H1 (cell line): Measurements from ENCODE around the gene CEBPB. TPM values are rescaled to one million over a fixed set of nuclear protein-coding genes. Genes with fewer than 3 reads are reported as not detected.

ENCODE experiments used
- CTCF ChIA-PET: fragments of 300-600 bp; sonication (Branson Sonifier 250); formaldehyde crosslinking; loops from one replicate; lab custom pipeline; 2021; ENCODE audit not compliant: partially characterized antibody; lab: Charles Lee
- POLR2A ChIA-PET: fragments of 300-600 bp; sonication (Branson Sonifier 250); formaldehyde crosslinking; loops from one replicate; lab custom pipeline; 2021; ENCODE audit warnings: inconsistent platforms; ENCODE audit not compliant: partially characterized antibody; lab: Charles Lee
- DNase-seq, 2 experiments: peaks; one replicate each; pipeline versions ENCODE4 v3.0.0 to v3.0.0-alpha.2; 2010 to 2022; ENCODE audit warnings: low spot score in 2 of 2, low read depth in 1 of 2, mixed read lengths in 1 of 2
- FAIRE-seq: peaks from 2 replicates; lab custom pipeline; 2011; peaks lifted over from hg19 to GRCh38; lab: Jason Lieb, UNC
- H2AFZ ChIP-seq: 2 replicates; pipeline ENCODE4 v1.8.1; 2012; ENCODE audit warnings: low read length, inconsistent platforms
- H2AK5ac ChIP-seq: 2 replicates; pipeline ENCODE4 v1.6.1; 2013; ENCODE audit warnings: low read depth, low read length
- H2BK120ac ChIP-seq: replicated peaks from 2 replicates; pipeline ENCODE3; 2013; ENCODE audit warnings: low read depth, low read length, inconsistent platforms
- H2BK12ac ChIP-seq: 2 replicates; pipeline ENCODE4 v1.6.1; 2013; ENCODE audit warnings: low read depth, low read length
- H2BK15ac ChIP-seq: 2 replicates; pipeline ENCODE4 v1.6.1; 2013; ENCODE audit warnings: low read length
- H2BK20ac ChIP-seq: 2 replicates; pipeline ENCODE4 v1.6.1; 2013; ENCODE audit warnings: low read length
- H2BK5ac ChIP-seq: 2 replicates; pipeline ENCODE4 v1.6.1; 2013; ENCODE audit warnings: low read depth, low read length
- H3K14ac ChIP-seq: 2 replicates; pipeline ENCODE4 v1.6.1; 2013; ENCODE audit warnings: inconsistent platforms; ENCODE audit not compliant: insufficient read length
- H3K18ac ChIP-seq: 2 replicates; pipeline ENCODE4 v1.6.1; 2013; ENCODE audit warnings: low read length; ENCODE audit errors: extremely low read depth
- H3K23ac ChIP-seq: 2 replicates; pipeline ENCODE4 v1.6.1; 2013; ENCODE audit warnings: inconsistent platforms; ENCODE audit not compliant: insufficient read length
- H3K23me2 ChIP-seq: 2 replicates; pipeline ENCODE4 v1.6.1; 2013; ENCODE audit warnings: low read depth, low read length
- H3K27ac ChIP-seq: 2 replicates; pipeline ENCODE4 v1.6.1; 2011; ENCODE audit warnings: low read depth, low read length, inconsistent platforms
- H3K27me3 ChIP-seq, 4 experiments: replicated peaks in 1 of 4; 1 replicate in 1 of 4; 2 replicates in 3 of 4; pipeline versions ENCODE4 v1.6.1 to v1.8.1; 2011 to 2013; ENCODE audit warnings: low read length in 3 of 4, mild to moderate bottlenecking in 3 of 4, inconsistent platforms in 2 of 4, mixed read lengths in 2 of 4, moderate library complexity in 1 of 4; ENCODE audit not compliant: control insufficient read depth in 3 of 4, insufficient read depth in 3 of 4; ENCODE audit errors: extremely low read depth in 1 of 4
- H3K36me3 ChIP-seq, 4 experiments: 2 replicates each; pipeline versions ENCODE4 v1.6.1 to v1.8.1; 2011 to 2013; ENCODE audit warnings: mild to moderate bottlenecking in 4 of 4, low read length in 3 of 4, moderate library complexity in 2 of 4, control low read depth in 1 of 4, inconsistent platforms in 1 of 4; ENCODE audit not compliant: insufficient read depth in 4 of 4, control insufficient read depth in 2 of 4
- H3K4ac ChIP-seq: replicated peaks from 2 replicates; pipeline ENCODE3; 2013; ENCODE audit warnings: low read length, low read depth, mixed read lengths, inconsistent platforms; ENCODE audit not compliant: insufficient read length
- H3K4me1 ChIP-seq, 4 experiments: replicated peaks in 1 of 4; 1 replicate in 1 of 4; 2 replicates in 3 of 4; pipeline versions ENCODE4 v1.6.1 to v1.8.1; 2011 to 2013; ENCODE audit warnings: low read length in 3 of 4, inconsistent platforms in 2 of 4, mixed read lengths in 1 of 4; ENCODE audit not compliant: insufficient read depth in 4 of 4, control insufficient read depth in 3 of 4
- H3K4me2 ChIP-seq, 2 experiments: 2 replicates each; pipeline versions ENCODE4 v1.6.1 to v1.8.1; 2011 to 2013; ENCODE audit warnings: low read depth in 2 of 2, low read length in 2 of 2, control low read depth in 1 of 2, inconsistent platforms in 1 of 2, mild to moderate bottlenecking in 1 of 2; ENCODE audit not compliant: insufficient read depth in 1 of 2
- H3K4me3 ChIP-seq, 4 experiments: fragments of 200-600, 300-600 bp in 1 of 4; sonication (generic), shearing (Covaris generic), sonication (Bioruptor Twin) in 1 of 4; 2 replicates each; pipeline versions ENCODE4 v1.5.1 to v1.8.1; 2011 to 2016; ENCODE audit warnings: low read length in 4 of 4, low read depth in 3 of 4, control low read depth in 2 of 4, inconsistent platforms in 2 of 4, mild to moderate bottlenecking in 2 of 4, mixed read lengths in 1 of 4, moderate library complexity in 1 of 4; ENCODE audit not compliant: insufficient read depth in 2 of 4; ENCODE audit errors: extremely low read depth in 1 of 4
- H3K56ac ChIP-seq: replicated peaks from 2 replicates; pipeline ENCODE3; 2013; ENCODE audit warnings: low read depth, mild to moderate bottlenecking, mixed read lengths, low read length, inconsistent platforms; ENCODE audit not compliant: insufficient read length
- H3K79me1 ChIP-seq: 2 replicates; pipeline ENCODE4 v1.6.1; 2013; ENCODE audit warnings: low read depth, low read length, control low read depth
- H3K79me2 ChIP-seq, 2 experiments: 2 replicates each; pipeline versions ENCODE4 v1.6.1 to v1.8.1; 2012 to 2013; ENCODE audit warnings: low read length in 2 of 2, mild to moderate bottlenecking in 2 of 2, inconsistent platforms in 1 of 2; ENCODE audit not compliant: insufficient read depth in 2 of 2, control insufficient read depth in 1 of 2
- H3K9ac ChIP-seq, 4 experiments: replicated peaks in 1 of 4; 1 replicate in 1 of 4; 2 replicates in 3 of 4; pipeline versions ENCODE4 v1.6.1 to v1.8.1; 2011 to 2013; ENCODE audit warnings: low read depth in 3 of 4, low read length in 3 of 4, control low read depth in 2 of 4, mild to moderate bottlenecking in 2 of 4, moderate library complexity in 2 of 4, inconsistent platforms in 1 of 4; ENCODE audit errors: extremely low read depth in 1 of 4
- H3K9me3 ChIP-seq, 2 experiments: 2 replicates each; pipeline versions ENCODE4 v1.6.1 to v1.8.1; 2012 to 2013; ENCODE audit warnings: mild to moderate bottlenecking in 2 of 2, moderate library complexity in 2 of 2, control low read depth in 1 of 2, inconsistent platforms in 1 of 2, low read depth in 1 of 2, low read length in 1 of 2, mixed read lengths in 1 of 2; ENCODE audit not compliant: insufficient read depth in 2 of 2
- H4K20me1 ChIP-seq, 2 experiments: replicated peaks in 1 of 2; 2 replicates each; pipeline versions ENCODE3 to v1.8.1; 2011 to 2013; ENCODE audit warnings: inconsistent platforms in 2 of 2, low read length in 2 of 2, mild to moderate bottlenecking in 1 of 2; ENCODE audit not compliant: insufficient read depth in 2 of 2, control insufficient read depth in 1 of 2
- H4K5ac ChIP-seq: 2 replicates; pipeline ENCODE4 v1.6.1; 2013; ENCODE audit warnings: low read length, low read depth, mixed read lengths, inconsistent platforms; ENCODE audit not compliant: insufficient read length
- H4K8ac ChIP-seq: 2 replicates; pipeline ENCODE4 v1.8.0; 2013; ENCODE audit warnings: mild to moderate bottlenecking, moderate library complexity, low read length, inconsistent platforms; ENCODE audit not compliant: insufficient read depth; ENCODE audit errors: extremely low read depth
- H4K91ac ChIP-seq: replicated peaks from 2 replicates; pipeline ENCODE3; 2013; ENCODE audit warnings: low read length, mixed read lengths, inconsistent platforms; ENCODE audit not compliant: insufficient read length
- BRCA1 ChIP-seq: IDR thresholded peaks from 2 replicates; pipeline ENCODE4 v1.6.1; 2012; ENCODE audit warnings: low read depth, low read length, improper control_type of control experiment
- CBX5 ChIP-seq: fragments of 300-800, 300-1000 bp; sonication (generic); IDR thresholded peaks from 2 replicates; pipeline ENCODE4 v1.7.1; 2016; ENCODE audit warnings: antibody characterized with exemption, low read length, low read depth
- CTBP2 ChIP-seq: IDR thresholded peaks from 2 replicates; pipeline ENCODE4 v1.7.0; 2011; ENCODE audit warnings: borderline replicate concordance, mild to moderate bottlenecking, moderate library complexity, mixed read lengths, low read length; ENCODE audit not compliant: insufficient read depth, insufficient read length
- HDAC6 ChIP-seq: IDR thresholded peaks from one replicate; pipeline ENCODE4 v1.7.1; 2012; ENCODE audit warnings: low read depth, mild to moderate bottlenecking, inconsistent platforms, low read length, moderate library complexity
- POLR2AphosphoS5 ChIP-seq: IDR thresholded peaks from 2 replicates; pipeline ENCODE4 v1.6.1; 2011; ENCODE audit warnings: low read depth, low read length
- RFX5 ChIP-seq: IDR thresholded peaks from 2 replicates; pipeline ENCODE4 v1.6.1; 2011; ENCODE audit warnings: low read depth, low read length, improper control_type of control experiment, borderline replicate concordance
- RXRA ChIP-seq: IDR thresholded peaks from 2 replicates; pipeline ENCODE4 v1.6.1; 2011; ENCODE audit warnings: low read depth, mild to moderate bottlenecking, low read length, moderate library complexity; ENCODE audit not compliant: insufficient read depth
- SAP30 ChIP-seq: fragments of 300-600 bp; sonication (generic); IDR thresholded peaks from 2 replicates; pipeline ENCODE4 v1.7.1; 2012; ENCODE audit warnings: low read length, moderate library complexity, mild to moderate bottlenecking, inconsistent platforms; ENCODE audit not compliant: insufficient read depth, insufficient replicate concordance
- SIX5 ChIP-seq: IDR thresholded peaks from 2 replicates; pipeline ENCODE4 v1.6.1; 2011; ENCODE audit warnings: mild to moderate bottlenecking, low read depth, low read length
- TCF12 ChIP-seq: IDR thresholded peaks from 2 replicates; pipeline ENCODE4 v1.6.1; 2011; ENCODE audit warnings: low read depth, mild to moderate bottlenecking, low read length
- YY1 ChIP-seq: IDR thresholded peaks from 2 replicates; pipeline ENCODE4 v1.6.1; 2011; ENCODE audit warnings: low read depth, mild to moderate bottlenecking, low read length
- WGBS, 2 experiments: shearing (Covaris generic) in 1 of 2; methylation state at CpG; one replicate each; pipeline versions ENCODE4 v1.1.6 to v1.1.7; 2013 to 2015; ENCODE audit warnings: low lambda C conversion rate in 2 of 2, mixed read lengths in 2 of 2, inconsistent platforms in 1 of 2, low coverage in 1 of 2, missing lambda C conversion rate in 1 of 2; ENCODE audit not compliant: insufficient replicate concordance in 2 of 2, insufficient coverage in 1 of 2, insufficient read length in 1 of 2; ENCODE audit errors: extremely low coverage in 1 of 2, missing lambda C conversion rate in 1 of 2; 5-methylcytosine and 5-hydroxymethylcytosine counted together
- polyA plus RNA-seq, 7 experiments: library from polyadenylated mRNA; depleted of rRNA in 3 of 7; stranded (reverse) in 5 of 7; unstranded in 2 of 7; fragments of >200 nt in 5 of 7; fragments of 200-250 nt in 2 of 7; gene quantifications; 1 replicate in 5 of 7; 2 replicates in 1 of 7; 4 replicates in 1 of 7; pipeline versions ENCODE4 v1.2.1 to v1.2.3, GENCODE V29; 2011 to 2013; ENCODE audit warnings: missing spikeins in 2 of 7, mixed read lengths in 2 of 7
- total RNA-seq: library from RNA; stranded (reverse); fragmentation: NEBNext Ultra II Directional; extraction: Animal tissue kit (Norgen Biotek cat#: 25700); gene quantifications from 2 replicates; pipeline ENCODE4 v1.2.1, GENCODE V29; 2021
- TF ChIP-seq, protein P1 (sequence below): IDR thresholded peaks from 2 replicates; pipeline ENCODE4 v1.6.1; 2012; ENCODE audit warnings: low read length, inconsistent platforms

CEBPB gene
- total and polyA plus RNA-seq, 2 of the 8 experiments (the other 6 are each of a cell fraction or from before 2014, with no cell fraction given): 7.1 to 24.1 TPM

DNA sequence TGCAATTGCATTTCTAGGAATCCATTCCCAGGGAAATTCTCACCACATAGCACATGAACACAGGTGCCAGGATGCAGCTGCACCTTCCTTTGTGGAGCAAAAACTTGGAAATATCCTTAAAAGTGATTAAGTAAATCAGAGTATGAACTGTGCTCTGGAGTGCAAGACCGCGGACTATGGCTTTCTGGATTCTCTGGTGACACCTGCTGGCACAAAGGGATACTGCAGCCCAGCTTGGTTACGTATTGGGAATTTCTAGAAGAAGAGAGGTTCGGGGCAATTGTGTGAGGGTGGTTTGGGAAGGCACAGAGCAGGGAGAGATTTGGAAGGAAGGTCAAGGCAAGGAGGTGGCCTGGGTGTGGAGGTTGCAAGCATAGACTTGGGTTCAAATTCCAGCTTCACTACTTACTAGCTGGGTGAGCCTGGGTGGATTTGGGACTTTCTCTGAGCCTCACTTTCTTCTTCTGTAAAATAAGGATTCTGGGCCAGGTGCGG, 21.3 kb upstream of the CEBPB start:
- no peak for FAIRE-seq
- 38% methylated on average over 5 of the region's 5 CpGs; no CpG with 5 or more reads in 1 of the 2 experiments for WGBS, 2 experiments
- TF ChIP-seq, protein P1, sequence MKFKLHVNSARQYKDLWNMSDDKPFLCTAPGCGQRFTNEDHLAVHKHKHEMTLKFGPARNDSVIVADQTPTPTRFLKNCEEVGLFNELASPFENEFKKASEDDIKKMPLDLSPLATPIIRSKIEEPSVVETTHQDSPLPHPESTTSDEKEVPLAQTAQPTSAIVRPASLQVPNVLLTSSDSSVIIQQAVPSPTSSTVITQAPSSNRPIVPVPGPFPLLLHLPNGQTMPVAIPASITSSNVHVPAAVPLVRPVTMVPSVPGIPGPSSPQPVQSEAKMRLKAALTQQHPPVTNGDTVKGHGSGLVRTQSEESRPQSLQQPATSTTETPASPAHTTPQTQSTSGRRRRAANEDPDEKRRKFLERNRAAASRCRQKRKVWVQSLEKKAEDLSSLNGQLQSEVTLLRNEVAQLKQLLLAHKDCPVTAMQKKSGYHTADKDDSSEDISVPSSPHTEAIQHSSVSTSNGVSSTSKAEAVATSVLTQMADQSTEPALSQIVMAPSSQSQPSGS: no peak
- TF ChIP-seq SIX5 (no peak), RXRA (no peak), POLR2AphosphoS5 (no peak), TCF12 (0 out of 2 replicates have a peak, but pooled peaks have one; percentile 21), CBX5 (no peak), RFX5 (no peak), CTBP2 (no peak), YY1 (0 out of 2 replicates have a peak, but pooled peaks have one; percentile 7), BRCA1 (no peak), SAP30 (no peak), HDAC6 (no peak)

More for the DNA sequence above, 21.3 kb upstream of the CEBPB start:
- no peak overlapping the region for H4K5ac ChIP-seq
- H4K91ac ChIP-seq: no peak overlapping the region
- H3K4me3 ChIP-seq: no peak overlapping the region
- H3K4me1 ChIP-seq: peaks cover 5 to 11% (median 10%) of the 10 kb centered on the region in 4 experiments
- no peak overlapping the region for H2BK12ac ChIP-seq
- H3K23me2 ChIP-seq: peaks cover 11% of the 10 kb centered on the region
- no peak overlapping the region for H2BK5ac ChIP-seq
- no peak overlapping the region for H2AFZ ChIP-seq
- H3K27me3 ChIP-seq: no peaks in the 10 kb centered on the region
- no peak overlapping the region for H3K4ac ChIP-seq
- H3K27ac ChIP-seq: no peak overlapping the region
- no peak overlapping the region for H4K8ac ChIP-seq
- no peak overlapping the region for H3K18ac ChIP-seq
- no peaks in the 10 kb centered on the region for H4K20me1 ChIP-seq
- peak in 1 of 2 experiments; percentile 98 for DNase-seq
- H3K36me3 ChIP-seq: no peaks in the 10 kb centered on the region
- no peaks in the 10 kb centered on the region for H3K9me3 ChIP-seq
- ChIA-PET POLR2A (interaction anchor here (0.6 to 1.9 kb wide), 8 partner anchors 14 to 738 kb away, joined by 3 to 8 read pairs (median 4); no protein-coding TSS in a partner anchor), CTCF (interaction anchor here (0.6 to 8.7 kb wide), 35 partner anchors 8 to 1560 kb away, joined by 3 to 208 read pairs (median 4); partner anchors contain the start of gene PEDS1)
- no peak overlapping the region for H2BK120ac ChIP-seq
- no peaks in the 10 kb centered on the region for H3K79me1 ChIP-seq
- H2BK15ac ChIP-seq: peak overlapping the region; percentile 97; the same call in 1 of the 2 replicates
- no peak overlapping the region for H3K4me2 ChIP-seq
- no peak overlapping the region for H3K9ac ChIP-seq
- no peaks in the 10 kb centered on the region for H3K79me2 ChIP-seq
- no peak overlapping the region for H2AK5ac ChIP-seq
- no peak overlapping the region for H2BK20ac ChIP-seq
- H3K14ac ChIP-seq: no peak overlapping the region
- H3K56ac ChIP-seq: no peak overlapping the region
- no peak overlapping the region for H3K23ac ChIP-seq
